ENCODE results near the gene ABCB11. TPM values are rescaled to one million over a fixed set of nuclear protein-coding genes. Genes with fewer than 3 reads are reported as not detected.

The ABCB11 gene
- total RNA-seq, 4 donors from 2014 or later: 0.18 to 0.54 TPM; not detected in 2

DNA sequence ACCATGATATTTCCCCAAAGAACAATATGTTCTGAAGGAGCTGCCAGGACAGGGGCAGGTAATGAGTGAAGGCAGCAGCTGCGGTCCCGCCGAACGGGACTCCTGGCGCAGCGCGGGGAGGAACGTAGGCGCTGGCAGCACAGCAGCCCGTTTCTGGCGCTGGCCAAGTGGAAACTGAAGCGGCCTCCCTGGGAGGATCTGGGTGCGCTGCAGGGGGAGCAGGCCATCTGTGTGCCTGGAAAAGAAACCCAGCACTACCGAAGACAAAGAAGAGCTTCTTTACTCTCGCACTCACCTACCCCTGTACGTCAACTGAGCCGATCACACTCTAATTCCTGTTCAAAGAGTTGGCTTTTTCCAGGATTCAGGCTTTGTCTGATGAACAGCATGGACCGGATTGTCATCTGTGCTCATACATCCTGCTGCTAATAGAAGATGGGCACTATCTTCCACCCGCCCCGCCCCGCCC lies 118.2 kb downstream of the ABCB11 start:
- TF ChIP-seq, protein P1, sequence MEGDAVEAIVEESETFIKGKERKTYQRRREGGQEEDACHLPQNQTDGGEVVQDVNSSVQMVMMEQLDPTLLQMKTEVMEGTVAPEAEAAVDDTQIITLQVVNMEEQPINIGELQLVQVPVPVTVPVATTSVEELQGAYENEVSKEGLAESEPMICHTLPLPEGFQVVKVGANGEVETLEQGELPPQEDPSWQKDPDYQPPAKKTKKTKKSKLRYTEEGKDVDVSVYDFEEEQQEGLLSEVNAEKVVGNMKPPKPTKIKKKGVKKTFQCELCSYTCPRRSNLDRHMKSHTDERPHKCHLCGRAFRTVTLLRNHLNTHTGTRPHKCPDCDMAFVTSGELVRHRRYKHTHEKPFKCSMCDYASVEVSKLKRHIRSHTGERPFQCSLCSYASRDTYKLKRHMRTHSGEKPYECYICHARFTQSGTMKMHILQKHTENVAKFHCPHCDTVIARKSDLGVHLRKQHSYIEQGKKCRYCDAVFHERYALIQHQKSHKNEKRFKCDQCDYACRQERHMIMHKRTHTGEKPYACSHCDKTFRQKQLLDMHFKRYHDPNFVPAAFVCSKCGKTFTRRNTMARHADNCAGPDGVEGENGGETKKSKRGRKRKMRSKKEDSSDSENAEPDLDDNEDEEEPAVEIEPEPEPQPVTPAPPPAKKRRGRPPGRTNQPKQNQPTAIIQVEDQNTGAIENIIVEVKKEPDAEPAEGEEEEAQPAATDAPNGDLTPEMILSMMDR (IDR thresholded peaks at IDR 0.05): no peak
- no peak for TF ChIP-seq POLR2A (IDR thresholded peaks at IDR 0.05)

DNA sequence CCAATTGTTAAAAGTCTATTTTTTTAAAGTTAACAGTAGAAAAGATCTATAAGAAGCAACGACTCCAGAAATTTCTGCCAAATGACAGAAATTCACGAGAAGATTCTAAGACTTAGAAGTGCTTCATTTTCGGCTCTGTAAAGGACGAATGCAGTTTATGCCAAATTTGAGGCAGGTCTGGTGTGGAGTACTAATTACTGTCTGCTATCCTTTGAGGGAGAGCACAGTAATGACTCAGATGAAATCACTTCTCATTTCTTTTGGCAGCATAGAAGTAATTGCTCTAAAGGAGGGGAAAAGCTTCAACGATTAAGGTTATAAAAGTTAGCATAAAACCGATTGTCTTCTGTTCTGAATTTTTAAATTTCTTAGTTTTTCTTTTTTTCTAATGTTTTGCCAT lies 118.7 kb downstream of the ABCB11 start:
- no peak for TF ChIP-seq POLR2A (IDR thresholded peaks at IDR 0.05)
- TF ChIP-seq, protein P1 (IDR thresholded peaks at IDR 0.05): no peak

More for the DNA sequence above, 118.2 kb downstream of the ABCB11 start:
- no peaks in the 10 kb centered on the region for H3K9me3 ChIP-seq
- peak overlapping the region in 2 of 4 donors; percentile 19 to 37 for H3K4me3 ChIP-seq
- no peaks in the 10 kb centered on the region for H3K4me1 ChIP-seq
- peak in 1 of 3 donors; percentile 51 for DNase-seq
- H3K27me3 ChIP-seq: no peaks in the 10 kb centered on the region
- H3K36me3 ChIP-seq: no peaks in the 10 kb centered on the region
- no peak overlapping the region for H3K27ac ChIP-seq

DNA sequence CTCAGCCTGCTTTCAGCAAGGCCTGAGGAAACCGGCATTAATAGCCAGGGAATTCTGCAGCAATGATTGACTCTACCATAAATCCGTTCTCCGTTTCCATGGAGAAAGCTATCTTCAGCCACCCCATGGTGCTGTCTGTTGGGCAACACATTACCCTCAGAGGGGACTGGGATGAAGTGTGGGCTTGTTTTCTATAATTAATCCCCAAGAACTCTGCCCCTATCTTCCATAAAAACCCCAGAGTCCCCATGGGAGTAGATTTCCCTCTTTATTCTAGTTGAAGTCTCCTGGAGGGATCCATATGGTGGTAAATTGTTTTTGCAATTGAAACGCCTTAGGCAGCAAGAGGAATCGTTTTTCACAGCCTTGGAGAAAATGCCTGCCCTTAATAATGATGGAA lies 120.8 kb downstream of the ABCB11 start:
- TF ChIP-seq, protein P1 (IDR thresholded peaks at IDR 0.05): no peak
- TF ChIP-seq POLR2A (IDR thresholded peaks at IDR 0.05): no peak
- Histone ChIP-seq H3K27me3 (no peaks in the 10 kb centered on the region), H3K9me3 (no peaks in the 10 kb centered on the region), H3K4me1 (no peaks in the 10 kb centered on the region), H3K4me3 (no peak overlapping the region), H3K36me3 (no peaks in the 10 kb centered on the region), H3K27ac (no peak overlapping the region)
- DNase-seq: no peak

More for the DNA sequence above, 118.7 kb downstream of the ABCB11 start:
- Histone ChIP-seq H3K27ac (no peak overlapping the region), H3K27me3 (no peaks in the 10 kb centered on the region), H3K36me3 (no peaks in the 10 kb centered on the region), H3K9me3 (no peaks in the 10 kb centered on the region), H3K4me1 (no peaks in the 10 kb centered on the region), H3K4me3 (peak overlapping the region in 1 of 4 donors; percentile 19)
- no peak for DNase-seq

DNA sequence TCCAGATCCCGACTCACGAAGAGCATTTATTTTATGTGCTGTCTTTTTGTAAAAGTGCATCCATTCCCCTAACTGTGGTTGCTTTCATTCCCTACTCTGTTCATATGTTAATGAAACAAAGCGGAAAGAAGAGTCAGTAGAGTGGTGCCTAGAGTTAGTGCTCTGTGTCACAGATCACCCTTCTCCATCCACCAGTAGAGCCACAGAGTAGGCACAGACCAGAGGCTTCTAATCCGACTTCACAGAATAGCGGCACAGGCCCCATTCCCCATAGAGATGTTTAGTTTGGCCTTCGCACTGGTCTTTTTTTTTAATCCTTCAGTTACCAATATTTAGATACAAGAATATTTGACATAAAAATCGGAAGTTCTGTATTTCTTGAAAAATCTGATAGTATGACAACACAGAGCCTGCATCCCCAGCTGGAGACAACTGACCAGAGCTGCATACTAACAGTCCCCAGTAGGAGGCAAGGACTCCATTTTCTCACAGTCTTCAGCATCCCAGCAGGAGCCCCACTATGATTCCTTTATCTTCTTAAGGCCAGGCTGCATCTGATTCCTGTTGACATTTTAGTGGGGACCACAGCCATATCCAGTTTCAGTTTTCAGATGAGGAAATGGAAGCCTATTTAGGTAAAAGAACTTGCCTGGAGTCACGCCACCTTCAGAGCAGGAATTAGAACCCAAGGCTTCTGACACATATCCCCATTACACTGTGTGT lies 123.0 kb downstream of the ABCB11 start:
- no peaks in the 10 kb centered on the region for H3K36me3 ChIP-seq
- no peaks in the 10 kb centered on the region for H3K27me3 ChIP-seq
- no peak overlapping the region for H3K27ac ChIP-seq
- H3K9me3 ChIP-seq: no peaks in the 10 kb centered on the region
- no peaks in the 10 kb centered on the region for H3K4me1 ChIP-seq
- DNase-seq: no peak
- TF ChIP-seq, protein P1 (IDR thresholded peaks at IDR 0.05): no peak
- no peak for TF ChIP-seq POLR2A (IDR thresholded peaks at IDR 0.05)
- H3K4me3 ChIP-seq: no peak overlapping the region

DNA sequence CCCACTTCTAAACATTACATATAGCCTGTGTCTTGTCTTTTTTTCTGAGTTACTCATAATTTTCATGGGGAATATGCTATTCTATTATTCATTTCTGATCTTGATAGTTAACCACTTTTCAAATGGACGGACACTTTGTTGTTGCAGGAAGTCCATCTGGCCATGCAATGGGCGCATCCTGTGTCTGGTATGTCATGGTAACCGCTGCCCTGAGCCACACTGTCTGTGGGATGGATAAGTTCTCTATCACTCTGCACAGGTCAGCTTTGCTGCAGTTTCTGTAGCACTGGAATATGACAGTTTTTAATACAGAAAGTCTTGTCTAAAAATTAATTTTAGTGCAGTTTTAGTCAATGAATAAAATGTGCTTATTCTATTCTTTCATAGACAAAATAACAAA lies 126.8 kb downstream of the ABCB11 start:
- no peak for TF ChIP-seq POLR2A (IDR thresholded peaks at IDR 0.05)
- TF ChIP-seq, protein P1 (IDR thresholded peaks at IDR 0.05): no peak
- H3K4me3 ChIP-seq: no peak overlapping the region
- H3K9me3 ChIP-seq: no peaks in the 10 kb centered on the region
- no peak overlapping the region for H3K27ac ChIP-seq
- H3K36me3 ChIP-seq: no peaks in the 10 kb centered on the region
- no peaks in the 10 kb centered on the region for H3K27me3 ChIP-seq
- H3K4me1 ChIP-seq: no peaks in the 10 kb centered on the region
- DNase-seq: no peak
